Stimulated activated CD4-positive, alpha-beta T cell treated with anti-CD3 and anti-CD28 coated beads, Interleukin-15, amount 100 ng/mL, for 1 hour (primary cell): Measurements from ENCODE around the gene VWF.
"Not testable (repeated sequence)": the region's sequence is repeated elsewhere in the genome, so short reads cannot be mapped to it uniquely, and the experiment has no call there.

Source experiments
- DNase-seq, 2 donors: peaks; one replicate each; pipeline ENCODE4 v3.0.0-alpha.2; 2020; ENCODE audit warnings: low read depth in 1 of 2, low spot score in 1 of 2

VWF gene

DNA sequence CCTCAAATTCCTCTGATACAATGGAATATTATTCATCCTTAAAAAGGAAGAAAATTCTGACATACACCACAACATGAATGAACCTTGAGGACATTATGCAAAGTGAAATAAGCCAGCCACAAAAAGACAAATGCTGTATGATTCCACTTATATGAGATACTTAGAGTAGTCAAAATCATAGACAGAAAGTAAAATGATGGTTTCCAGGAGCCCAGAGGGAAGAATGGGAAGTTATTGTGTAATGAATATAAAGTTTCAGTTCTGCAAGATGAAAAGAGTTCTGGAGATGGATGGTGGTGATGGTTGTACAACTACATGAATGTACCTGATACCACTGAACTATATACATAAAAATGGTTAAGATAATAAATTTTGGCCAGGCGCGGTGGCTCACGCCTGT is 18.3 kb downstream of the VWF start:
- DNase-seq: no peak

DNA sequence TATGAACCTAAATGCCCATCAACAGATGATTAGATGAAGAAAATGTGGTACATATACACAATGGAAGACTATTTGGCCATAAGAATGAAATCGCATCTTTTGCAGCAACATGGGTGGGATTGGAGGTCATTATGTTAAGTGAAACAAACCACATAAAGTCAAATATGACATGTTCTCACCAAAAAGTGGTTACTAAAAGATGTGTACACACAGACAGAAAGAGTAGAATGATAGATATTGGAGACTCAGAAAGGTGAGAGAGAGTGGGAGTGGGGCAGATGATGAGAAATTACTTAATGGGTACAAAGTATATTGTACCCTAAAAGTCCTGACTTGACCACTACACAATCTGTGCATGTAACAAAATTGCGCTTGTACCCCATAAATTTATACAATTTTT is 19.6 kb downstream of the VWF start:
- no peak for DNase-seq

DNA sequence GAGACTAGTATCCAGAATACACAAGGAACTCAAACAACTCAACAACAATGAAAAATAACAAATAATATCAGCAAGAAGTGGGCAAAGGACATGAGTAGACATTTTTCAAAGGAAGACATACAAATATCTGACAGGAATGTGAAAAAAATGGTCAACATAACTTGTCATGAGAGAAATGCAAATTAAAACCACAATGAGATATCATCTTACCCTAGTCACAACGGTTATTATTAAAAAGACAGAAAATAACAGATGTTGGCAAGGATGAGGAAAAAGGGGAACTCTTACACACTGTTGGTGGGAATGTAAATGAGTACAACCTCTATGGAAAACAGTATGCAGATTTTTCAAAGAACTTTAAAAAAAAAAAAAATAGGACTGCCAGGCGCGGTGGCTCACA is 20.4 kb downstream of the VWF start:
- DNase-seq: no peak

DNA sequence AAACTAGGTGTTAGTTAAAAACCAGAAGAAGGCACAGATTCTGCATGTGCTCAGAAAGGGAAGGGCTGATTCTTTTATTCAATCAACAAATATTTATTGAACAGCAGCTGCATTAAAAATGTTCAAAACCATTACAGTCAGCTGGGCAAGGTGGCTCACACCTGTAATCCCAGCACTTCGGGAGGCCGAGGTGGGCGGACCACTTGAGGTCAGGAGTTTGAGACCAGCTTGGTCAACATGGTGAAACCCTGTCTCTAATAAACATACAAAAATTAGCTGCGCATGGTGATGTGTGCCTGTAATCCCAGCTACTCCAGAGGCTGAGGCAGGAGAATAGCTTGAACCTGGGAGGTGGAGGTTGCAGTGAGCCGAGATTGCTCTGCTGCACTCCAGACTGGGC is 22.4 kb downstream of the VWF start:
- not testable (repeated sequence) for DNase-seq

DNA sequence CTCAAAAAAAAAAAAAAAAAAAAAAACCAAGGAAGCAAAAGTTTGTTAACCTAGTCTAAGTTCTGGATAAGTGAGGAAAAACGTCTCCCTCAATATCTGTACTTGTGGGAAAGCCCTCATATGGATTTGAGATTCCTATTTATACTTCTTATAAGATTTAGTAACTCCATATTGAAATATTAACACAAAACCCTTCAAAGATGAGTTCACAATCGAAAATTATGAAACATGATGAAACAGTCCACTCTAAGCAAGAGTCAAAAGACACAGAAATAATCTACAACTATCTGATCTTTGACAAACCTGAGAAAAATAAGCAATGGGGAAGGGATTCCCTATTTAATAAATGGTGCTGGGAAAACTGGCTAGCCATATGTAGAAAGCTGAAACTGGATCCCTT is 25.2 kb downstream of the VWF start:
- DNase-seq: no peak

DNA sequence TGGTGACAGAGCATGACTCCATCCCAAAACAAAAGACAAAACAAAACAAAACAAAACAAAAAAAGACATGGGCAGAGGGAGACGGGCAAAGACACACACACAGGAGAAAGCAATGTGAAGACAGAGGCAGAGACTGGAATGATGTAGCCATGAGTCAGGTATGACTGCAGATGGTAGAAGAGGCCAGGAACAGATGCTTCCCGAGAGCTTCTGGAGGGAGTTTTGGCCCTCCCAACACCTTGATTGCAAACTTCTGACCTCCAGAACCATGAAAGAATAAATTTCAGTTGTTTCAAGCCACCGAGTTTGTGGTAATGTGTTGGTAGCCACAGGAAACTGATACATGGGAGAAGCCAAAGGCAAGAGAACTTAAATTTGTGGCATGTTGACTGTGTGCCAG is 27.1 kb downstream of the VWF start:
- no peak for DNase-seq

DNA sequence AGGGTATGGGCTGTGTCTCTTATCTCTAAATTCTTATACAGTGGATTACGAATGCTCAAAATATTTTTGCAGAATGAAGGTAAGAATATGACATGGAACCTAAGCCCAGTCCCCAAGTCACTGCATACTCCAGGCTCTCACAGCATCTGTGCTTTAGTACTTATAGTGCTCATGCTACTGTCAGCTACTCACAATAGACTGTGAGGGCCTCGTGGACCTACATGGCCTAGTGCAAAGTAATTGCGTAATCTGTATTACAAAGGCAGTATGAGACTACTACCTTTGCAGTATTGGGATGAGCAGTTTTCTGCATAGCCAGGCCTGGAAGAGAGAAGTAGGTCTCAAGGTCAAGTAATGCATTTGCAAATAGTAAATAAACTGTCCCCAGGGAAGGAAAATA is 27.9 kb downstream of the VWF start:
- DNase-seq: no peak

DNA sequence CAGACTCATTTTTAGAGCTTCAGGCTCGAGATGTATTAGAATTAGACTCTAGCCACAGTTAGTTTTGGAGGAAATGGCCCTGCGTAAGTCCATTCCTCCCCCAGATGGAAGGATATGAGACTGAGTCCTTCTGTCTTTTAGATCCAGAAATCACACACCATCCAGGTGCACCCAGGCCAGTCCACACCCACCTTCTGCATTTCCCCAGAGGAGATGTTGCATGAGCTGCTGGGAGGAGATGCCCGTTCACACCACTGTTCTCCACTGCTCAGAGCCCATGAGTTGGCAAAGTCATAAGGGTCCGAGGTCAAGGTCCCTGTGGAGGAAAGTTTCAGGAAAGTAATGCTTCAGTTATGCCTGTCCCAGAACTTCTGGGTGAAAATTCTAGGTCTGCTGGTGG is 29.2 kb downstream of the VWF start:
- no peak for DNase-seq

DNA sequence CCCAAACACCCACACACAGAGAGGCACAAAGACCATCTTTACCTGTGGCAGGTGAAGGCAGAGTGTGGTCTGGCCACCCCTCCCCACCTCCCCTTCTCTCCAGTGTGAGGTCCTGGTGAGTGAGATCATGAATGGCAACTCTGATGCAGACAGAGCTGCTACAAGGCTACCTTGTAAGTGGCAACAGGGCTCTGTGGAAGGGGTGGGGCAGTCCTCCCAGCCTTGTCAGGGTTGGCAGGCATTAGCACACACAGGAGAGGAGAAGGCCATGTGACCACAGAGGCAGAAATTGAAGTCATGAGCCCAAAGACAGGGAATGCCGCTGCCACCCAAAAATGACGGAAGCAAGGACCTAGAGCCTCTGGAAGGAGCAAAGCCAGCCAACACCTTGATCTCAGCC is 30.7 kb downstream of the VWF start:
- no peak for DNase-seq

DNA sequence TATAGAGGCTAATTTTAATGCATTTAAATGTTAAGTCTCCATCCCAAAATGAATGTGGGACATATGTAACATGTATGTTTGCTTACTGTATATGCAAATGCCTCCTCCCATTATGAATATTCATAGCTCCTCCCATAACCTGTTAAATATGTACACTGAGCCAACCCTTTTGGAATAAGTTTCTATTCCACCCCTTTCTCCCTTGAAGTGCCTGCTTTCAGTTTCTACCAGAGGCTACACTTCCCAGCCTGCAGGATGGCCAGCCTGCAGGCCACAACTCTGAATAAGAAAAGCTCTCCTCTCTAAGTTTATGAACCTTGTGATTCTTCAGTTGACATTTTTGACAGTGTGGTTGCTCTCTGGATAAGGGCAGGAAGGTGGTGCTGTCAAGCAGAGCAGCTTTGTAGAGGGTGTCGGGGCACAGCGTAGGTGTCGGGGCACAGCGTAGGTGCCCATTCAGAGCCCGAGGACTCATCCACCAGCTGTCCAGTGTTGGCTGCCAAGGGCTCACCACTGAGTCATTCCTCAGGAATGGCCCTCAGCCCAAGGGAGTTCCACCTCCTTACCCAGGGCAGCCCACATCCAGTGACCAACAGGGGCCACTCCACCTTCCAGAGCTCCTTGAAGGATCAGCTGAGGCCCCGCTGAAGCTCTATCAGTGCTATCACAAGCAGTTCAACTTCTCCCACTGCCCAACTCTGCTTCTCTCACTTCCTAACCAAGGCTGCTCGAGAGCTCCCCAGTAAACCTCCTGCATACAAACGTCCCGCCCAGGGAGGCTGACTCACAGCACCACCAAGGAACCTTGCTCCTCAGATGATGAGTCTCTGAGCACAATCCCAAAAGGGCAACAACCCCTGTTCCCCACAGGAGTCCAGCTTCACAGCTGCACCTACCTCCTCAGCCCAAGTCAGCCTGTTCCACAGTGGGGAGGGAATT is 31.4 kb downstream of the VWF start:
- no peak for DNase-seq

DNA sequence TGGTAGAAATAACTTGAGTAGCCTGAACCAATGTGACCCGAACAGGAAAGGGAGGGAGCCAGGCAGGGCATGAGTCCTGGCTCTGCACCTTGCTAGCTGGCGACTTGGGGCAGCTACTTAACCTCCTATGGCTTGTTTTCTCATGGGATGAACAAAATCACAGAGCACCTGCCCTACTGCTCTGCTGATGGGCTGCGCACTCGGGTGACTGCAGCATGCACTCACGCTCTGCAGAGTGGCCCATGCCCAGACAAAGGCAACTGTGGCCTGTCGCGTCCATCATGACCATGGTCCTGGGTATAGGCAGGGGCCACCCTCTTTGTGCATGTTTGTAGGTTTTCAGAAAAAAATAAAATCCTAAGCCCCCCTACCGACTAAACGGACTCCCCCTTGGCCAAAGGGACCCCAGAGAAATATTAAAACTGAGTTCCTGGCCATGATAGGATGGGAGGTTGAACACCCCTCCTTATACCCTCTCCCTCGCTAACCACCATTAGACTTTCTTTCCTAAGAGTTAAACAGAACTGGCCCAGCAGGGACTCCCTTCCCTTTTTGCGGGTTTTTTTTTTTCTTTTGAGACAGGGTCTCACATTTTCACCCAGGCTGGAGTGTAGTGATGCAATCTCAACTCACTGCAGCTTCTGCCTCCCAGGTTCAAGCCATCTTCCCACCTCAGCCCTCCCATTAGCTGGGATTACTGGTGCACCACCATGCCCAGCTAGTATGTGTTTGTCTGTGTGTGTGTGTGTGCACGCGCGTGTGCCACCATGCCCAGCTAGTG is 32.5 kb downstream of the VWF start:
- DNase-seq: no peak

DNA sequence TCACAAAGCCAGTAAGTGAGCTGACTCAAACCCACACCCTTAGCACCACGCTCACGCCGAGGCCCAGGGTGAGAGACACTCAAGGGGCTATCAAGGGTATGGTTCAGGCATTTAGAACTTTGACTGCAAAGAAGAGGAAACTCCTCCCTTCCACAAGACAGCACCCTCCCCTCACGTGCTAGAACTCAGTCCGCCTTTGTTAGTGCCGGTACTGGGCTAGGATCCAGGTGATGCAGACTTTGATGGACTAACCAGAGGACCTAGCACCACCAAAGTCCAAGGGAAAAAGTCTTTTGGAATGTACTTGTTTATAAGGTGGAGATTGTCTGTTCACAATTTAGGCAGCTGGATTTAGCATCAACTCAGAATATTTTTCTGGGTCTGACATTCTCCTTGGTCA is 33.7 kb downstream of the VWF start:
- no peak for DNase-seq

DNA sequence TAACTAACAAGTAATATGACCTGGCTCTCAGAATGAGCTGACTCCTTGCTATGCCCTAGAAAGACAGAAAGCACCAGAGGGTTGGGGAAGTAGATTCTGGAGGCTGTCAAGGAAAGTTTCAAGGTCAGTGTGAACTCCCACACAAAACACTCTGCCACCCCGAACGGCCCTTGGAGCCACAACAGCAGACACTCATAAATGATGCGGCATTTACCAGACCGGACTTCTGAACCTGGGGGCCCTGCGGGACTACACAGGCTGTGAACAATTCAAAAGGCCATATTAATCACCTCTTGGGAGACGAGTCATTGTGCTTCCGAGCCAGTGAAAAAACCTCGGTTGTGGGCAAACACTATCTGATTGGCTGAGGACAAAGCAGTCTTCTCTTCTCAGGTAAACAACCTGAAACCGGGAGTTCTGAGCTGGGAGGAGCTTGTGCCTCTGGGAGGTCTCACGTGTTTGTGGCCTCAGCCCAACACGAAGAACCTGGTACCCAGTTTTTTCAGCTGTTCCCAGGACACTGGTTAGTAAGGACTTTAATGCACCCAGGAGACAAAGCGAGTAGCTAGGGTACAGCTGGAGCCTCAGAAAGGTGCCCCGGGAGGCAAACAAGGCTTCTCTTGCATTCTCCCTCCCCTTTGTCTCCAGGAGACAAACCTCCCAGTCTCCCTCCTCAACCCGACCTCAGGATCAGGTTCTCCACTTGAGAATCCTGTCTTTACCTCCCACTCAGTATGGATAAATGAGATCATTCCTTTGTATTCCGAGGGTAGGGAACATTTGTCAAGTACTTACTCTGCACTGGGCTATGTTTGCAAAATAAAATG is 35.3 kb downstream of the VWF start:
- DNase-seq: no peak

DNA sequence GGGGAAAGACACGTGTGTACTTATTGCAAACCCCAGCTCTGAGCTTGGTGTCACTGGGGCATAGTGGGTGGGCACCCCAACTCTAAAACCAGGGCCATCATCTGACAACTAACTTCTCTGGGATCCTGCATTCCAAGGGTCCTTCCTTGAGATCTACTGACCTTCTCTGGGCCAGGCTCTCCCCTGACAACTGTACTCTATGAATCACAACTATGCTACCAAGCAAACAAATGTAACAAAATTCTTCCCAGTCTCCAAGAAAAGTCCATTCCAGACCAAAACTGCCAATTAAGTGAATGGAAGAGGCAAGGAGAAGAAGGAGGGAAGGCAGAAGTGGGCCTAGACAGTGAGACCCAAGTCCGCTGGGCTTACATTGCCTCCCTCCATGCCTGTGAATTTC is 38.2 kb downstream of the VWF start:
- no peak for DNase-seq

DNA sequence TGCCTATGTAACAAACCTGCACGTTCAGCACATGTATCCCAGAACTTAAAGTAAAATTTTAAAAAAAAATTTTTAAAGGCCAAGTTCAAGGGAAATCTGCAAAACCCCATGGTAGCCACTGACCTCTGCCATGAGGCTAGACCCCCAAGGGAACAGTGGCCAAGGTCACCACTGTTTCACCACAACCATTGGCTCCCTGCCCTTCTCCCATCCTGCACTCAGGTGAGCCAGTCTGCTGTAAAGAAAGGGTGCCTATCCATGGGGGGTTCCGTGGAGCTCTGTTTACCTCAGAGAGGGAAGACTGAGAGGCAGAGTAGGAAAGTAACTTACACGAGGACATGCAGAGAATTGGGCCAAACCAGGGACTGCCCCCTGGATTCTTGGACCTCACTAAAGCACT is 38.6 kb downstream of the VWF start:
- DNase-seq: no peak

DNA sequence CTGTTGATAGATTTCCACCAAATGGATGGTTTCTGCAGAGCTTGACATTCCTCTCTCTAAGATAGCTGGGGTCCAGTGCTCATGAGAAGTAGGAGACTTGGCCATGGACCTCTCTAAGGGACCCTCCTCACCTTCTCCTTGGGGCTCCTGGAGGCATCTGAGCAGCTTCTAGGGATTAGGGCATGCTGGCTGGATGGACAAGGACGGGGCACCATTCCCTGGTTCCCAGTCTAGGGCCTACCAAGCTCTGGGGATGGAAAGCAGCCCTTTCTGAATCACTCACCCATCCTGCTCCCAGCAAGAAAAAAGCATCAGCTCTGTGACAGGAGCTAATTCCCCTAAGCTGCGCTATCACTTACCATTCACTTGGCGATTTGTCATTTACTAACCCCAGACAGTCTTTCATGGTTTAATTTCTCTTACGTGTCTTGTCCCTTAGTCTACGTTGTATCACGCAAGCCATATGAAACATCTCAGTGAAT is 39.5 kb downstream of the VWF start:
- no peak for DNase-seq

DNA sequence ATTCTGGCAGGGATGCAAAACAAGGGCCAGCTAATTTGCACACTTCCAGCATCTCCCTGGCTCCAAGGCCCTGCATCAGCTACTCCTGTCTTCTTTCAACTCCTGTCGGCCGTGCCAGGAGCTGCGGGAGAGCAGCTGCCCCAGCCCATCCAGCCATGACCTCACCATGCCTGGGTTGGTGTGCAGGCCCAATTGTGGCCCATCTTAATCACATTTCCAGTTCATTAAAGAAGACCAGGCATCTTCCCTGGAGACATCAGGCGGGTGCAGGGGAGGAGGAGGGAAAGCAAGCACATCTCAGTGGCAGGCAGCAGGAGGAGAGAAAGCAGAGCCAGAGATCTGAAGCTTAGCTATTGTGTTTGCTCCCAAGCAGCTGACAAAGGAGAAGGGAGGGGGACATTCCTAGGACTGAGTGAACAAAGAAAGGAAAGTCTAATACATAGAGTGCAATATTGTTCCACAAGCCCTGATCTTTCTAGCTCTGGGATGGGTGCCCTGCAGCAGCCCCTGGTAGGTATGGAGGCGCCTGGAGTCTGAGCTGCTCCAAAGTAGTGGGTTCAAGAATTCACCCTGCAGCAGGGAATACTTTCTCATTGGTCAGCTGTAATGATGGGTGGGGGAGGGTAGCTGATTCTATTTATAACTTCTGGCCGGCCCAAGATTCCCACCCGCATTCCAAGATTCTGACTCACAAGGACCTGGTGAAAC is 40.1 kb downstream of the VWF start:
- no peak for DNase-seq

DNA sequence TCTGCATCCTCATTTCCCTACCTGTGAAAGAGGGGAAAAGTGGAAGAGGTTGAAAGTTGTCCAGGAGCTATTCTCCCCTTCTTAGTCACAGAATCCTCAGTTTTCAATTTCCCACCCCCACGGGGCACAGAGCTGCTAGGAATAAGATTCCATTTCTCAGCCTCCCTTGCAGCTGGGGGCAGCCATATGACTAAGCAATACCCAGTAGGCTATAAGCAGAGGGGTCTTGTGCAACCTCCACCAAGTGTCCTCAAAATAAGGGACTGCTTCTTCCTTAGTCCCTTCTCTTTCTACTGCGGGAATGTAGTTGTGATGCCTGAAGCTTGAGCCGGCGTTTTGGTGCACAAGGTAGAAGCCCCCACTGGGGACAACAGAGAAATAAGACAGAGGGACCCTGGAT is 40.9 kb downstream of the VWF start:
- no peak for DNase-seq

DNA sequence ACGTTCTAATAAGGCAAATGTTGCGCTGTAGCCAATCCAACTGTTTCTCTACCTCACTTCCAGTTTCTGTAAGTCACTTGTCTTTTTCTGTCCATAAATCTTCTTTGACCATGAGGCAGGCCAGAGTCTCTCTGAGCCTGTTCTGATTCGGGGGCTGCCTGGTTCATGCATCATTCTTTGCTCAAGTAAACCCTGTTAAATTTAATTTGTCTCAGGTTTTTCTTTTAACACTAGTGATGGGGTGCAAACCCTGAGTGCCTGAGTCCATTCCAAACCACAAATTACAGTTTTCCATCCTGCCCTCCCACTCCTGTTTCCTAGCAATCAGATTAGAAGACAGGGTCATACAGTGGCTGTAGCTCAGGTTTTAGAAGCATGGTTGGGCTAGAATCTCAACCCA is 41.9 kb downstream of the VWF start:
- no peak for DNase-seq

DNA sequence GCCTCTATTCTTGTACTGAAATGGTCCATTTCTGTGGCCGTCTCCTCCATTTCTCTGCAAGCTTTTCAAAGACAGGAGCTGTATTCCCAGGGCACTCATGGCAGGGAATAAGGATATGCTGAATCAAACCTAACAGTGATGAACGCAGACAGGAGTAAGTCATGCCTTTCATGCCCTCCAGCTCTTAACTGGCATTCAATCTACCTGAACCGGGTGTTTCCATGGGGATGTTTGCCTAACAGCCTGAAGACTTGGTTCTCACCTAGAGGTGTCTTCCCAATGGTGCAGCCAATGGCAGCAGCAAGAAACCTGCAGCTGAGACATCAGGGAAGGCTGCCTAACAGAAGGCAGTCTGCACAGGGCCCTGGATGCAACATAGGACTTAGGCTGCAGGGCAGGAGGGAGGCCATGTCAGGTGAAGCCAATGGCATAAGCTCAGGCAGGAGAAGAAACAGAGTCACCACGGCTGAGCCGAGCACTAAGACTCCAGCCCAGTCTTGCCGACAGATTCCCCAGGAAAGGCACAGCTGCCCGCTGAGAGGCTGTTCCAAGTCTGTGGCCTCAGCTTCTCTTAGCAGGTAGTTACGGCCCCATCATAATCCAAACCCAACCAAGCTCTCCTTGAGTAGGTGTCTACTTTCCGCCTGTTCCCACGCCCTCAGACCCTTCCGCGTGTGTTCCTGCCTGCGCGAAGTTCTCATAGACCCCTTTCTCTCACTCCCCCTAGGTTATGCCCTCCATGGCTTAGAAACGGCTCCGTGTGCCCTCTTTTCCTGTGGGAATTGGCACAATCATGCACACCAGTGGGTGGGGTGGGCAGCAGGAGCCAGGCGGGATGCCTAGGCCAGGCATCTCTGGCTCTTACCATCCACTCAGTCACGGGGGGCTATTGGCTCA is 44.1 kb downstream of the VWF start:
- DNase-seq: no peak
